ENCODE measurements around the gene PTDSS2. TPM values are rescaled to one million over a fixed set of nuclear protein-coding genes. Genes with fewer than 3 reads are reported as not detected.
A peak's percentile ranks its signal among the peaks of the same experiment; 100 is the strongest.

Gene PTDSS2
- total RNA-seq, 1 donor from 2014 or later = 26.3 TPM

DNA sequence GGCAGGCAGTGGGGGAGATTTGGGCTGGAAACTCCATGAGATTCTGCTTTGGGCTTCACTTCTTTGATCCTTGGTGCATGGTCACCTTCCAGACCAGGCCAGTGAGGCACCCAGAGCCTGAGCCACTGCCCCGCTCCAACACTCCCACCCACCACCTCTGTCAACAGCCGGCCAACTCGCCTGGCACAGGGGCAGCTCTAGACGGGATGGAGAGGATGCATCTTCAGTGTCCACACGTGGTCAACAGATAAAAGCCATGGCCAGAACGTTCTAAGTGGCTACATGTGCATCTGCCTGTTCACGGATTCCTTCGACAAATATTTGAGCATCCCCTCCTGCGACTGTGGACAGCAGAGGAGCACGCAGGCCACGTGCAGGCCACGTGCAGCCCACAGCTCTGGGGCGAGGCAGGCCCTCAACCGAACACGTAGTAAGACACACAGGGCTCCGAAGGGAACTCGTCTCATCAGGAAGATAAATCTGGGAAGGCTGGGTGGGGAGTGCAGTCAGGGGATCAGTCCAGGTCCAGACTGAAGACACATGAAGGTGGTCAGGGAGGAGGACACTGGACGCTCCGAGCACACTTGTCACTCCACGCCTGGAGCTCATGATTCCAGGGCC is 88.5 kb downstream of the PTDSS2 start:
- TF ChIP-seq, protein P1, sequence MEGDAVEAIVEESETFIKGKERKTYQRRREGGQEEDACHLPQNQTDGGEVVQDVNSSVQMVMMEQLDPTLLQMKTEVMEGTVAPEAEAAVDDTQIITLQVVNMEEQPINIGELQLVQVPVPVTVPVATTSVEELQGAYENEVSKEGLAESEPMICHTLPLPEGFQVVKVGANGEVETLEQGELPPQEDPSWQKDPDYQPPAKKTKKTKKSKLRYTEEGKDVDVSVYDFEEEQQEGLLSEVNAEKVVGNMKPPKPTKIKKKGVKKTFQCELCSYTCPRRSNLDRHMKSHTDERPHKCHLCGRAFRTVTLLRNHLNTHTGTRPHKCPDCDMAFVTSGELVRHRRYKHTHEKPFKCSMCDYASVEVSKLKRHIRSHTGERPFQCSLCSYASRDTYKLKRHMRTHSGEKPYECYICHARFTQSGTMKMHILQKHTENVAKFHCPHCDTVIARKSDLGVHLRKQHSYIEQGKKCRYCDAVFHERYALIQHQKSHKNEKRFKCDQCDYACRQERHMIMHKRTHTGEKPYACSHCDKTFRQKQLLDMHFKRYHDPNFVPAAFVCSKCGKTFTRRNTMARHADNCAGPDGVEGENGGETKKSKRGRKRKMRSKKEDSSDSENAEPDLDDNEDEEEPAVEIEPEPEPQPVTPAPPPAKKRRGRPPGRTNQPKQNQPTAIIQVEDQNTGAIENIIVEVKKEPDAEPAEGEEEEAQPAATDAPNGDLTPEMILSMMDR (IDR thresholded peaks at IDR 0.05; ENCODE audit: insufficient read depth, low read length, severe bottlenecking) = no peak
- peak; percentile 50 for FAIRE-seq
- H3K4me3 ChIP-seq (ENCODE audit: low read depth, low read length) = no peak overlapping the region
- peaks cover 9% of the 10 kb centered on the region for H3K36me3 ChIP-seq (ENCODE audit: control insufficient read depth, insufficient read depth, low read length)
- DNase-seq (ENCODE audit: low read depth) = no peak
- H3K27me3 ChIP-seq (ENCODE audit: control insufficient read depth, insufficient read depth, low read length) = no peaks in the 10 kb centered on the region

DNA sequence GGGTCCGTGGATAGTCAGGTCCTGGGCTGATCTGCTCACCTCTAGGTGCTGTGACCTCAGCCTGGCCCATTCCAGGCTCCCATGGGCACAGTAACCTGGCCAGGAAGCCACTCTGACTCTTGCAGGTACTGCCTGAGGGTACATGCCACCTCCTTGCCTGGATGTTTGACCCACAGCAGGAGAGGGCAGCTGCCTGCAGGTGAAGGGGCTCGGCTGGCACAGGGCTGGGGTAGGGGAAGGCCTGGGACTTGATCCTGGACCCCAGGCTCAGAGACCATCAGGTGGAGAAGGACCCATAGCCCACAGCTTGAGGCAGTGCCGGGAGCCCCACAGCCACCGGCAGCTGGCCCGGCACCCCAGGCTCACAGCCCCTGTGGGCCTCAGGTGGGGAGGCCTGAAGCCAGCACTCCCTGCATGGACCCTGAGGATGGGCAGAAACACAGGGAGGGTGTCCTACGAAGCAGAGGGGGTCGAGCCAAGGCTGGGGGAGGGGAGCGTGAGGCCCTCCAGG is 89.9 kb downstream of the PTDSS2 start:
- H3K4me3 ChIP-seq (ENCODE audit: low read depth, low read length) = no peak overlapping the region
- TF ChIP-seq, protein P1 (IDR thresholded peaks at IDR 0.05; ENCODE audit: insufficient read depth, low read length, severe bottlenecking) = no peak
- no peaks in the 10 kb centered on the region for H3K27me3 ChIP-seq (ENCODE audit: control insufficient read depth, insufficient read depth, low read length)
- no peaks in the 10 kb centered on the region for H3K36me3 ChIP-seq (ENCODE audit: control insufficient read depth, insufficient read depth, low read length)
- FAIRE-seq = no peak
- no peak for DNase-seq (ENCODE audit: low read depth)

Other genes starting within 250 kb of the PTDSS2 start
- 16.0 and 16.3 TPM in 2 replicates for gene BET1L, start 242.9 kb upstream of the PTDSS2 start, total RNA-seq
- gene RIC8A, start 242.6 kb upstream of the PTDSS2 start, total RNA-seq = 106 and 170 TPM in 2 replicates
- gene SIRT3, start 213.9 kb upstream of the PTDSS2 start, total RNA-seq = 7.9 and 9.9 TPM in 2 replicates
- 146 and 171 TPM in 2 replicates for gene PSMD13, start 213.3 kb upstream of the PTDSS2 start, total RNA-seq
- not detected in 2 replicates for gene NLRP6, start 171.9 kb upstream of the PTDSS2 start, total RNA-seq
- gene PGGHG, start 161.2 kb upstream of the PTDSS2 start, total RNA-seq = 1.7 and 3.2 TPM in 2 replicates
- gene IFITM5, start 150.8 kb upstream of the PTDSS2 start, total RNA-seq = not detected in 2 replicates
- 1.4 and 3.7 TPM in 2 replicates for gene IFITM2, start 142.5 kb upstream of the PTDSS2 start, total RNA-seq
- 1.2 and 1.8 TPM in 2 replicates for gene IFITM1, start 136.2 kb upstream of the PTDSS2 start, total RNA-seq
- 4.5 and 14.5 TPM in 2 replicates for gene IFITM3, start 129.4 kb upstream of the PTDSS2 start, total RNA-seq
- 10.8 and 11.4 TPM in 2 replicates for gene B4GALNT4, start 80.8 kb upstream of the PTDSS2 start, total RNA-seq
- 231 and 328 TPM in 2 replicates for gene PKP3, start 56.1 kb upstream of the PTDSS2 start, total RNA-seq
- gene SIGIRR, start 35.3 kb upstream of the PTDSS2 start, total RNA-seq = 15.9 and 24.7 TPM in 2 replicates
- gene ANO9, start 8.3 kb upstream of the PTDSS2 start, total RNA-seq = 7.4 and 9.2 TPM in 2 replicates
- 361 and 427 TPM in 2 replicates for gene RNH1, start 57.0 kb downstream of the PTDSS2 start, total RNA-seq
- 150 and 199 TPM in 2 replicates for gene HRAS, start 85.3 kb downstream of the PTDSS2 start, total RNA-seq
- 0.26 and 0.38 TPM in 2 replicates for gene LRRC56, start 87.2 kb downstream of the PTDSS2 start, total RNA-seq
- 0.90 and 1.1 TPM in 2 replicates for gene LMNTD2, start 110.5 kb downstream of the PTDSS2 start, total RNA-seq
- 44.4 and 45.5 TPM in 2 replicates for gene RASSF7, start 110.7 kb downstream of the PTDSS2 start, total RNA-seq
- 21.1 and 26.1 TPM in 2 replicates for gene PHRF1, start 126.2 kb downstream of the PTDSS2 start, total RNA-seq
- 15.3 and 18.2 TPM in 2 replicates for gene IRF7, start 165.7 kb downstream of the PTDSS2 start, total RNA-seq
- not detected in 2 replicates for gene CDHR5, start 174.7 kb downstream of the PTDSS2 start, total RNA-seq
- gene SCT, start 176.9 kb downstream of the PTDSS2 start, total RNA-seq = not detected in 2 replicates
- gene DRD4, start 187.0 kb downstream of the PTDSS2 start, total RNA-seq = 0.13 TPM in 1 of 2 replicates, not detected in the other
- gene DEAF1, start 244.9 kb downstream of the PTDSS2 start, total RNA-seq = 23.4 and 26.9 TPM in 2 replicates
- gene TMEM80, start 245.5 kb downstream of the PTDSS2 start, total RNA-seq = 9.0 and 28.8 TPM in 2 replicates

Measured in bronchial epithelial cell (primary cell).